Upper lobe of left lung (tissue), 6 donors: ENCODE results near the gene RITA1. TPM values are rescaled to one million over a fixed set of nuclear protein-coding genes. Genes with fewer than 3 reads are reported as not detected.

Experiments used
- ATAC-seq, 2 donors: fragments of 200-7000 bp; cut with Tn5 transposase; one replicate each; pipeline ENCODE4 v1.9.1; 2022; ENCODE audit warnings: mild to moderate bottlenecking in 2 of 2, moderate library complexity in 2 of 2; ENCODE audit not compliant: low FRiP score in 2 of 2
- DNase-seq, 2 donors: peaks; one replicate each; pipeline ENCODE4 v3.0.0-alpha.2; 2019 to 2020
- H3K27ac ChIP-seq, 4 donors: fragments of 200-600 bp; sonication (generic); one replicate each; pipeline ENCODE4 v1.5.1; 2016 to 2019
- H3K27me3 ChIP-seq, 4 donors: fragments of 200-600 bp; sonication (generic); one replicate each; pipeline ENCODE4 v1.5.1; 2017 to 2019
- H3K36me3 ChIP-seq, 4 donors: fragments of 200-600 bp; sonication (generic); one replicate each; pipeline ENCODE4 v1.5.1; 2016 to 2019
- H3K4me1 ChIP-seq, 4 donors: fragments of 200-600 bp; sonication (generic); one replicate each; pipeline ENCODE4 v1.5.1; 2018 to 2019
- H3K4me3 ChIP-seq, 4 donors: fragments of 200-600 bp; sonication (generic); one replicate each; pipeline ENCODE4 v1.5.1; 2017 to 2019; ENCODE audit warnings: mild to moderate bottlenecking in 2 of 4, moderate library complexity in 1 of 4
- H3K9me3 ChIP-seq, 4 donors: fragments of 200-600 bp; sonication (generic); one replicate each; pipeline ENCODE4 v1.5.1; 2018 to 2019
- CTCF ChIP-seq, 6 experiments: fragments of 450-650 bp in 4 of 6; fragments of 200-600 bp in 2 of 6; sonication (generic) in 2 of 6; IDR thresholded peaks; one replicate each; pipeline ENCODE4 v1.5.1; 2016 to 2019; ENCODE audit warnings: antibody characterized with exemption in 6 of 6
- EP300 ChIP-seq, 4 donors: sonication (generic); formaldehyde crosslinking; IDR thresholded peaks; one replicate each; pipeline ENCODE4 v1.5.1; 2017; ENCODE audit warnings: antibody characterized with exemption in 4 of 4, control low read depth in 2 of 4
- POLR2A ChIP-seq, 4 donors: fragments of 450-650 bp; IDR thresholded peaks; one replicate each; pipeline ENCODE4 v1.5.1; 2016 to 2017; ENCODE audit warnings: antibody characterized with exemption in 4 of 4, mild to moderate bottlenecking in 2 of 4
- POLR2AphosphoS5 ChIP-seq, 2 donors: sonication (generic); formaldehyde crosslinking; IDR thresholded peaks; one replicate each; pipeline ENCODE4 v1.5.1; 2017; ENCODE audit warnings: antibody characterized with exemption in 2 of 2
- WGBS, 2 donors: methylation state at CpG; one replicate each; pipeline ENCODE4 v1.1.5; 2017 to 2018; 5-methylcytosine and 5-hydroxymethylcytosine counted together
- small RNA-seq, 4 donors: library from RNA; depleted of rRNA; stranded (forward); fragments of <200 nt; gene quantifications; one replicate each; pipeline ENCODE3, GENCODE V24; 2016
- total RNA-seq, 6 donors: library from RNA; depleted of rRNA in 4 of 6; stranded (reverse); fragments of >200 nt in 4 of 6; gene quantifications; one replicate each; pipeline versions ENCODE4 v1.1.0 to v1.2.1, GENCODE V29; 2016 to 2021
- donor health status: DM: no; HTN: no; CAD: no; lungs with moderate emphysema.
- donor health status: DM: no; HTN: yes; CAD: no; lungs with severe emphysema.

Gene RITA1
- total RNA-seq, 6 donors from 2014 or later, result 11.5 to 25.2 (median 17.6) TPM

GRCh38 chr12:113239288-113239771 lies 53.8 kb downstream of the RITA1 start:
- 82 to 89% methylated on average over 3 of the region's 3 CpGs for WGBS, 2 donors
- H3K27ac ChIP-seq, result peak overlapping the region; percentile 83 to 89 (median 86)
- H3K4me1 ChIP-seq, result peaks cover 80 to 85% (median 82%) of the 10 kb centered on the region in 4 donors
- no peak for ATAC-seq
- no peaks in the 10 kb centered on the region for H3K9me3 ChIP-seq
- DNase-seq, result no peak
- H3K27me3 ChIP-seq, result no peaks in the 10 kb centered on the region
- H3K36me3 ChIP-seq, result peaks cover 0 to 5% (median 2%) of the 10 kb centered on the region in 4 donors
- no peak overlapping the region for H3K4me3 ChIP-seq
- TF ChIP-seq POLR2A (IDR thresholded peaks at IDR 0.05), result no peak
- TF ChIP-seq POLR2AphosphoS5 (IDR thresholded peaks at IDR 0.05), result no peak
- TF ChIP-seq CTCF (IDR thresholded peaks at IDR 0.05), result no peak
- TF ChIP-seq EP300 (IDR thresholded peaks at IDR 0.05), result no peak

- 78 to 80% methylated on average over 12 of the region's 12 CpGs for WGBS, 2 donors
- ATAC-seq (no peak), DNase-seq (no peak)
- Histone ChIP-seq H3K4me1 (peaks cover 85 to 90% (median 87%) of the 10 kb centered on the region in 4 donors), H3K9me3 (no peaks in the 10 kb centered on the region), H3K36me3 (peaks cover 0 to 3% (median under 1%) of the 10 kb centered on the region in 4 donors), H3K4me3 (no peak overlapping the region), H3K27me3 (no peaks in the 10 kb centered on the region), H3K27ac (peak overlapping the region; percentile 83 to 89 (median 86))
- TF ChIP-seq POLR2A (IDR thresholded peaks at IDR 0.05) (no peak), POLR2AphosphoS5 (IDR thresholded peaks at IDR 0.05) (no peak), CTCF (IDR thresholded peaks at IDR 0.05) (no peak), EP300 (IDR thresholded peaks at IDR 0.05) (no peak)
Measured at GRCh38 chr12:113239811-113240331, 54.4 kb downstream of the RITA1 start.

- peaks cover 0 to 3% (median 0%) of the 10 kb centered on the region in 4 donors for H3K36me3 ChIP-seq
- no peaks in the 10 kb centered on the region for H3K27me3 ChIP-seq
- TF ChIP-seq CTCF (IDR thresholded peaks at IDR 0.05) (no peak), EP300 (IDR thresholded peaks at IDR 0.05) (no peak), POLR2AphosphoS5 (IDR thresholded peaks at IDR 0.05) (no peak), POLR2A (IDR thresholded peaks at IDR 0.05) (no peak)
- H3K4me1 ChIP-seq, result peaks cover 88 to 94% (median 90%) of the 10 kb centered on the region in 4 donors
- DNase-seq (no peak), ATAC-seq (no peak)
- H3K4me3 ChIP-seq, result no peak overlapping the region
- no peaks in the 10 kb centered on the region for H3K9me3 ChIP-seq
- WGBS, 2 donors, result 76 to 87% methylated on average over 3 of the region's 3 CpGs
- H3K27ac ChIP-seq, result peak overlapping the region; percentile 83 to 89 (median 86)
Measured at GRCh38 chr12:113240395-113240794, 54.9 kb downstream of the RITA1 start.

GRCh38 chr12:113241191-113242025 lies 55.9 kb downstream of the RITA1 start:
- Histone ChIP-seq H3K9me3 (no peaks in the 10 kb centered on the region), H3K4me3 (no peak overlapping the region), H3K36me3 (peaks cover 0 to 3% (median 0%) of the 10 kb centered on the region in 4 donors), H3K27me3 (no peaks in the 10 kb centered on the region), H3K27ac (peak overlapping the region; percentile 83 to 89 (median 86)), H3K4me1 (peaks cover 92 to 97% (median 95%) of the 10 kb centered on the region in 4 donors)
- TF ChIP-seq CTCF (IDR thresholded peaks at IDR 0.05) (no peak), EP300 (IDR thresholded peaks at IDR 0.05) (peak in 1 of 4 donors; percentile 61), POLR2AphosphoS5 (IDR thresholded peaks at IDR 0.05) (peak in 1 of 2 donors; percentile 29), POLR2A (IDR thresholded peaks at IDR 0.05) (peak in 1 of 4 donors; percentile 17)
- DNase-seq, result peak in 1 of 2 donors; percentile 56
- ATAC-seq, result peak in 1 of 2 donors; percentile 68
- WGBS, 2 donors, result 33 to 74% methylated on average over 14 of the region's 14 CpGs

Small RNAs within 50 kb of the gene (small RNA-seq; reads per million reads assigned to genes)
- gene MIR7106 (0 reads per million in 4 donors), gene RF00019 (0 reads per million in 4 donors)

Other genes starting within 250 kb of the RITA1 start
- gene OAS3, start 247.2 kb upstream of the RITA1 start, total RNA-seq, result 10 to 100 TPM; 15.3 to 61.9 (median 28.8) TPM
- gene OAS2, start 207.2 kb upstream of the RITA1 start, total RNA-seq, result 10 to 100 TPM; 17.2 to 59.7 (median 20.1) TPM
- 1 to 10 TPM in 5 of 6 donors, under 1 TPM in 1; under 0.01 to 7.0 (median 3.6) TPM for gene DTX1, start 129.0 kb upstream of the RITA1 start, total RNA-seq
- 1 to 10 TPM in 1 of 6 donors, under 1 TPM in 2, not detected in 3; 0.27 to 4.2 (median 0.60) TPM for gene RASAL1, start 50.0 kb upstream of the RITA1 start, total RNA-seq
- gene CFAP73, start 36.0 kb upstream of the RITA1 start, total RNA-seq, result 10 to 100 TPM in 3 of 6 donors, 1 to 10 TPM in 2, under 1 TPM in 1; 0.97 to 34.1 (median 15.4) TPM
- gene DDX54, start 243 bp upstream of the RITA1 start, total RNA-seq, result 10 to 100 TPM; 43.3 to 81.5 (median 58.9) TPM
- gene TPCN1, start 35.7 kb downstream of the RITA1 start, total RNA-seq, result 100 to 1,000 TPM in 1 of 6 donors, 10 to 100 TPM in 5; 36.6 to 193 (median 52.2) TPM
- gene SLC8B1, start 149.4 kb downstream of the RITA1 start, total RNA-seq, result 100 to 1,000 TPM in 1 of 6 donors, 10 to 100 TPM in 5; 35.9 to 189 (median 44.5) TPM
- 10 to 100 TPM; 19.5 to 60.0 (median 46.4) TPM for gene PLBD2, start 172.9 kb downstream of the RITA1 start, total RNA-seq
- 1 to 10 TPM in 5 of 6 donors, under 1 TPM in 1; 1.00 to 4.0 (median 2.4) TPM for gene SDS, start 218.2 kb downstream of the RITA1 start, total RNA-seq
- 10 to 100 TPM in 3 of 6 donors, 1 to 10 TPM in 3; 1.1 to 26.9 (median 9.1) TPM for gene SDSL, start 236.7 kb downstream of the RITA1 start, total RNA-seq